SK-N-SH (cell line): ENCODE measurements around the gene MORC1. TPM values are rescaled to one million over a fixed set of nuclear protein-coding genes. Genes with fewer than 3 reads are reported as not detected.

ENCODE experiments used
- CTCF ChIA-PET: fragments of 300-600, 350-600 bp; formaldehyde crosslinking; extraction: SDS; loops from one replicate; lab custom pipeline; 2021; lab: Yijun Ruan, JAX
- POLR2A ChIA-PET: fragments of 350-600 bp; sonication (Branson Sonifier 250); formaldehyde crosslinking; extraction: SDS; loops from one replicate; lab custom pipeline; 2020; ENCODE audit warnings: antibody characterized with exemption, inconsistent platforms; lab: Yijun Ruan, JAX
- DNase-seq: peaks from one replicate; pipeline ENCODE4 v3.0.0; 2012
- H2AFZ ChIP-seq: fragments of 200-600 bp; sonication (generic); 2 replicates; pipeline ENCODE4 v1.8.1; 2016; ENCODE audit warnings: antibody characterized with exemption, mild to moderate bottlenecking, low read depth
- H3F3A ChIP-seq: fragments of 200-600 bp; sonication (generic); replicated peaks from 2 replicates; pipeline ENCODE3; 2016; ENCODE audit warnings: antibody characterized with exemption, mild to moderate bottlenecking; ENCODE audit not compliant: insufficient read depth
- H3K27ac ChIP-seq, 2 experiments: fragments of 200-500 bp in 1 of 2; fragments of 200-600 bp in 1 of 2; sonication (Bioruptor generic) in 1 of 2; sonication (generic), shearing (Covaris generic) in 1 of 2; 2 replicates each; pipeline versions ENCODE4 v1.5.1 to v1.6.1; 2014 to 2016; ENCODE audit warnings: low read depth in 2 of 2, inconsistent platforms in 1 of 2, low read length in 1 of 2, mild to moderate bottlenecking in 1 of 2, mixed read lengths in 1 of 2
- H3K27me3 ChIP-seq: fragments of 200-600 bp; sonication (generic), shearing (Covaris generic); 2 replicates; pipeline ENCODE4 v1.6.1; 2016; ENCODE audit warnings: mixed run types; ENCODE audit not compliant: insufficient read depth
- H3K36me3 ChIP-seq, 2 experiments: fragments of 200-500 bp in 1 of 2; fragments of 200-600 bp in 1 of 2; sonication (Bioruptor generic) in 1 of 2; sonication (generic) in 1 of 2; replicated peaks in 1 of 2; 2 replicates each; pipeline versions ENCODE3 to v1.5.1; 2014 to 2016; ENCODE audit warnings: low read length in 1 of 2, mild to moderate bottlenecking in 1 of 2; ENCODE audit not compliant: insufficient read depth in 2 of 2, control insufficient read depth in 1 of 2
- H3K4me1 ChIP-seq, 2 experiments: fragments of 200-500 bp in 1 of 2; fragments of 200-600 bp in 1 of 2; sonication (Bioruptor generic) in 1 of 2; sonication (generic), shearing (Covaris generic) in 1 of 2; 2 replicates each; pipeline versions ENCODE4 v1.5.1 to v1.6.1; 2014 to 2016; ENCODE audit warnings: low read depth in 1 of 2, low read length in 1 of 2, mixed run types in 1 of 2; ENCODE audit not compliant: insufficient read depth in 2 of 2, control insufficient read depth in 1 of 2
- H3K4me2 ChIP-seq: fragments of 200-600 bp; sonication (generic), shearing (Covaris generic); 2 replicates; pipeline ENCODE4 v1.6.1; 2017; ENCODE audit warnings: mixed run types
- H3K4me3 ChIP-seq, 2 experiments: fragments of 200-500 bp in 1 of 2; fragments of 200-600 bp in 1 of 2; sonication (Bioruptor generic) in 1 of 2; sonication (generic), shearing (Covaris generic) in 1 of 2; 2 replicates each; pipeline versions ENCODE4 v1.5.1 to v1.8.1; 2014 to 2016; ENCODE audit warnings: low read depth in 2 of 2, inconsistent platforms in 1 of 2, low read length in 1 of 2, mild to moderate bottlenecking in 1 of 2, mixed read lengths in 1 of 2, moderate library complexity in 1 of 2
- H3K79me2 ChIP-seq: fragments of 200-600 bp; sonication (generic); 2 replicates; pipeline ENCODE4 v1.8.1; 2017; ENCODE audit warnings: mild to moderate bottlenecking; ENCODE audit not compliant: insufficient read depth
- H3K9ac ChIP-seq: fragments of 200-600 bp; sonication (generic); 2 replicates; pipeline ENCODE4 v1.6.1; 2017; ENCODE audit warnings: mixed run types
- H3K9me2 ChIP-seq: fragments of 200-600 bp; sonication (generic); 2 replicates; pipeline ENCODE4 v1.6.1; 2017; ENCODE audit warnings: mixed run types
- H3K9me3 ChIP-seq: fragments of 200-600 bp; sonication (generic); 2 replicates; pipeline ENCODE4 v1.6.1; 2017; ENCODE audit warnings: mixed run types, mild to moderate bottlenecking, moderate library complexity
- H4K20me1 ChIP-seq: fragments of 200-600 bp; sonication (generic); 2 replicates; pipeline ENCODE4 v1.6.1; 2017; ENCODE audit warnings: mild to moderate bottlenecking, mixed run types; ENCODE audit not compliant: insufficient read depth
- CHD2 ChIP-seq: fragments of 150-350 bp; IDR thresholded peaks from 2 replicates; pipeline ENCODE4 v1.6.1; 2018; ENCODE audit warnings: low read length; ENCODE audit not compliant: partially characterized antibody
- EP300 ChIP-seq, 2 experiments: IDR thresholded peaks; 2 replicates each; pipeline versions ENCODE4 v1.4.0 to v1.6.1; 2012; ENCODE audit warnings: borderline replicate concordance in 1 of 2, low read depth in 1 of 2, low read length in 1 of 2
- EZH2phosphoT487 ChIP-seq: fragments of 200-600 bp; sonication (generic); IDR thresholded peaks from 2 replicates; pipeline ENCODE4 v1.6.1; 2017; ENCODE audit warnings: low read depth, mixed run types, mild to moderate bottlenecking, antibody characterized with exemption, moderate library complexity, borderline replicate concordance
- GATA2 ChIP-seq: sonication (generic); formaldehyde crosslinking; IDR thresholded peaks from 2 replicates; pipeline ENCODE4 v1.5.0; 2020; ENCODE audit warnings: mild to moderate bottlenecking, missing genetic modification reagents
- MAX ChIP-seq: IDR thresholded peaks from 2 replicates; pipeline ENCODE4 v1.4.0; 2012; ENCODE audit warnings: low read depth
- NRF1 ChIP-seq: IDR thresholded peaks from 2 replicates; pipeline ENCODE4 v1.6.1; 2012; ENCODE audit warnings: low read depth, mild to moderate bottlenecking, low read length
- PBX3 ChIP-seq: IDR thresholded peaks from 2 replicates; pipeline ENCODE4; 2012
- POLR2AphosphoS5 ChIP-seq: IDR thresholded peaks from 2 replicates; pipeline ENCODE4 v1.6.1; 2012; ENCODE audit warnings: low read depth, low read length
- RAD21 ChIP-seq: IDR thresholded peaks from 2 replicates; pipeline ENCODE4 v1.6.1; 2012; ENCODE audit warnings: mild to moderate bottlenecking, low read length
- RCOR1 ChIP-seq: fragments of 150-350 bp; IDR thresholded peaks from 2 replicates; pipeline ENCODE4 v1.6.1; 2017; ENCODE audit warnings: antibody characterized with exemption, low read length
- RFX5 ChIP-seq: IDR thresholded peaks from 2 replicates; pipeline ENCODE4 v1.6.1; 2012; ENCODE audit warnings: mild to moderate bottlenecking, improper control_type of control experiment, low read length
- SMC3 ChIP-seq: IDR thresholded peaks from 2 replicates; pipeline ENCODE4 v1.6.1; 2012; ENCODE audit warnings: low read depth, low read length, improper control_type of control experiment
- TAF1 ChIP-seq: IDR thresholded peaks from 2 replicates; pipeline ENCODE4 v1.6.1; 2012; ENCODE audit warnings: low read depth, mild to moderate bottlenecking, low read length, moderate library complexity, borderline replicate concordance
- TCF12 ChIP-seq: IDR thresholded peaks from 2 replicates; pipeline ENCODE4 v1.4.0; 2012
- TEAD4 ChIP-seq: IDR thresholded peaks from 2 replicates; pipeline ENCODE4 v1.4.0; 2012; ENCODE audit warnings: mild to moderate bottlenecking, borderline replicate concordance; ENCODE audit not compliant: insufficient read depth
- ZBTB33 ChIP-seq: IDR thresholded peaks from 2 replicates; pipeline ENCODE4 v1.4.0; 2012; ENCODE audit warnings: low read depth, borderline replicate concordance
- WGBS: methylation state at CpG from one replicate; pipeline ENCODE4 v1.1.6; 2017; ENCODE audit warnings: low lambda C conversion rate; 5-methylcytosine and 5-hydroxymethylcytosine counted together
- polyA plus RNA-seq, 3 experiments: library from polyadenylated mRNA; depleted of rRNA; stranded (reverse); fragments of >200 nt; gene quantifications; 2 replicates each; pipeline ENCODE4 v1.2.3, GENCODE V29; 2012
- TF ChIP-seq, protein P1 (sequence below): IDR thresholded peaks from 2 replicates; pipeline ENCODE4 v1.4.0; 2012; ENCODE audit warnings: low read depth, borderline replicate concordance
- TF ChIP-seq, protein P2 (sequence below): IDR thresholded peaks from 2 replicates; pipeline ENCODE4 v1.6.1; 2012; ENCODE audit warnings: mild to moderate bottlenecking, low read depth, low read length, moderate library complexity

The MORC1 gene
- polyA plus RNA-seq, 1 of the 3 experiments (the other 2 are of a cell fraction) = not detected

DNA sequence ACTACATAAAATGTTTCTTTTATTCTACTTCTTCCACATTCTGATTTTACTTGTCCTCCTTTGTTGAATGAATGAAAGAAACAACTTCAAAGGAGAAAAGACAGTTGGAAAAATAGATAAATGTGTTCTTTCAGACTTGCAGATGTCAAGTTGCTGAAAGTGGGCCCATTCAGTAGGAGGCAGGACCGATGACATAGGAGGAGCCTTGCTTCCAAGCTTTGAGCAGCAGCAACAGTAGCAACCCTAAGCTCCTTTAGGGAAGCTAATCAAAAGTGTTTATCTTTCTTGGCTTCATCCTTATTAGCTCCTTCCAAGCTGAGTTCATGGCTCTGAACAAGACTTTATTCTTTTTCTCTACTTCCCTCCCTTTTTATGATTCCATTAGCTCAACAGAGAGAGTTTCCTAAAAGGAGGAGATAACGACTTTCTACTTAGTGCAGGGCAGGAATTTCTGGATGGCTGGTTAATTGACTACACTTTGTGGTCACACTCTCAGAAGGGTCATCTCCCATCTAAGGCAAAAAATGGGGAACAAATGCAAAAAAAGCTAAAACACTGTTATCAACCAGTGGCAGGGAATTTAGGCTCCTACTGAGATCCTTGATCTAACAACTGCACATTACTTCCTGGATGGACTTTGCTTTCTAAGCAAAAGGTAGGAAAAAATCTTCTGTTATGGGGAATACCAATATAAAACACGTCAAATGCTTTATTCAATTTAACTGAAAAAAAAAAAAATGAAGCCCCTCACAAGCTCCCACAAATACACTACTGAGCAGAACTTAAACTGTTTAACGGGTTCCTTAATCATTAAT is 4.8 kb downstream of the MORC1 start:
- Histone ChIP-seq H3K4me2 (no peak overlapping the region), H3K9me2 (no peaks in the 10 kb centered on the region), H4K20me1 (no peaks in the 10 kb centered on the region), H3K79me2 (no peaks in the 10 kb centered on the region), H3K36me3 (no peaks in the 10 kb centered on the region), H3K27ac (no peak overlapping the region), H2AFZ (no peak overlapping the region), H3K9me3 (no peaks in the 10 kb centered on the region), H3K4me1 (no peaks in the 10 kb centered on the region), H3K9ac (no peak overlapping the region), H3K27me3 (no peaks in the 10 kb centered on the region), H3F3A (no peaks in the 10 kb centered on the region), H3K4me3 (no peak overlapping the region)
- 34% methylated on average over 4 of the region's 4 CpGs for WGBS
- no peak for TF ChIP-seq MAX
- TF ChIP-seq EP300 (IDR thresholded peaks at IDR 0.05; ENCODE audit: borderline replicate concordance in 1 of 2, low read depth in 1 of 2, low read length in 1 of 2) = no peak
- TF ChIP-seq ZBTB33 = no peak
- no peak for TF ChIP-seq TEAD4
- TF ChIP-seq RFX5 = no peak
- no peak for TF ChIP-seq RCOR1
- no peak for DNase-seq
- CTCF ChIA-PET = interaction anchor here (1.0 to 1.4 kb wide), 2 partner anchors 32 to 89 kb away, joined by 3 read pairs; no protein-coding TSS in a partner anchor
- POLR2A ChIA-PET = no interaction called here

DNA sequence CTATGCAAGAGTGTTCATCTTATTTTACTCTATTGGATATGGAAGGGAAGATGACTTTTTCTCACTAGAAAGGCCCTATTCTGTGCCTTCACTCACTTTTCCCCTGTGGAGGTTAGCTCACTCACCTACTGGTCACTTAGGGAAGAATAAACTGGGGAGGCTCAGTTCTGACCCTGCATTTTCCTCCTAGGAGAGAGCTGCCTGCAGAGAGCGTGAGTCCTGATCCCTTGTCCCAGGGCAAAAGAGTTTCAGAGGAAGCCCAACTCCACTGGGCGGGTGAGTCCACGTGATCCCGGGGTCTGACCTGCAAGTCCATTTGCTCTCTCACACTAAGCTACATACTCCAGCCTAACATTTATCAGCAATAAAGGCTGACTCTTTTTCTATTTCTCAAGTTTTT is 8.4 kb downstream of the MORC1 start:
- CTCF ChIA-PET = interaction anchor here (2.7 kb wide), 1 partner anchor 86 kb away, joined by 8 read pairs; no protein-coding TSS in a partner anchor
- TF ChIP-seq EZH2phosphoT487 (no peak), GATA2 (CRISPR knock-in tag) (no peak), RAD21 (no peak), TAF1 (no peak), POLR2AphosphoS5 (no peak), NRF1 (no peak), SMC3 (no peak), PBX3 (no peak), CHD2 (no peak), TCF12 (no peak)
- TF ChIP-seq, protein P1, sequence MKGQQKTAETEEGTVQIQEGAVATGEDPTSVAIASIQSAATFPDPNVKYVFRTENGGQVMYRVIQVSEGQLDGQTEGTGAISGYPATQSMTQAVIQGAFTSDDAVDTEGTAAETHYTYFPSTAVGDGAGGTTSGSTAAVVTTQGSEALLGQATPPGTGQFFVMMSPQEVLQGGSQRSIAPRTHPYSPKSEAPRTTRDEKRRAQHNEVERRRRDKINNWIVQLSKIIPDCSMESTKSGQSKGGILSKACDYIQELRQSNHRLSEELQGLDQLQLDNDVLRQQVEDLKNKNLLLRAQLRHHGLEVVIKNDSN = no peak
- TF ChIP-seq, protein P2, sequence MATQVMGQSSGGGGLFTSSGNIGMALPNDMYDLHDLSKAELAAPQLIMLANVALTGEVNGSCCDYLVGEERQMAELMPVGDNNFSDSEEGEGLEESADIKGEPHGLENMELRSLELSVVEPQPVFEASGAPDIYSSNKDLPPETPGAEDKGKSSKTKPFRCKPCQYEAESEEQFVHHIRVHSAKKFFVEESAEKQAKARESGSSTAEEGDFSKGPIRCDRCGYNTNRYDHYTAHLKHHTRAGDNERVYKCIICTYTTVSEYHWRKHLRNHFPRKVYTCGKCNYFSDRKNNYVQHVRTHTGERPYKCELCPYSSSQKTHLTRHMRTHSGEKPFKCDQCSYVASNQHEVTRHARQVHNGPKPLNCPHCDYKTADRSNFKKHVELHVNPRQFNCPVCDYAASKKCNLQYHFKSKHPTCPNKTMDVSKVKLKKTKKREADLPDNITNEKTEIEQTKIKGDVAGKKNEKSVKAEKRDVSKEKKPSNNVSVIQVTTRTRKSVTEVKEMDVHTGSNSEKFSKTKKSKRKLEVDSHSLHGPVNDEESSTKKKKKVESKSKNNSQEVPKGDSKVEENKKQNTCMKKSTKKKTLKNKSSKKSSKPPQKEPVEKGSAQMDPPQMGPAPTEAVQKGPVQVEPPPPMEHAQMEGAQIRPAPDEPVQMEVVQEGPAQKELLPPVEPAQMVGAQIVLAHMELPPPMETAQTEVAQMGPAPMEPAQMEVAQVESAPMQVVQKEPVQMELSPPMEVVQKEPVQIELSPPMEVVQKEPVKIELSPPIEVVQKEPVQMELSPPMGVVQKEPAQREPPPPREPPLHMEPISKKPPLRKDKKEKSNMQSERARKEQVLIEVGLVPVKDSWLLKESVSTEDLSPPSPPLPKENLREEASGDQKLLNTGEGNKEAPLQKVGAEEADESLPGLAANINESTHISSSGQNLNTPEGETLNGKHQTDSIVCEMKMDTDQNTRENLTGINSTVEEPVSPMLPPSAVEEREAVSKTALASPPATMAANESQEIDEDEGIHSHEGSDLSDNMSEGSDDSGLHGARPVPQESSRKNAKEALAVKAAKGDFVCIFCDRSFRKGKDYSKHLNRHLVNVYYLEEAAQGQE = no peak
- Histone ChIP-seq H2AFZ (no peak overlapping the region), H3K9me2 (no peaks in the 10 kb centered on the region), H3K4me2 (no peak overlapping the region), H3K27me3 (no peaks in the 10 kb centered on the region), H3F3A (no peaks in the 10 kb centered on the region), H3K36me3 (no peaks in the 10 kb centered on the region), H3K9ac (no peak overlapping the region), H3K9me3 (no peaks in the 10 kb centered on the region), H3K4me1 (no peaks in the 10 kb centered on the region), H3K27ac (no peak overlapping the region), H3K4me3 (no peak overlapping the region), H3K79me2 (no peaks in the 10 kb centered on the region), H4K20me1 (no peaks in the 10 kb centered on the region)
- WGBS = 79% methylated on average over 4 of the region's 4 CpGs
- POLR2A ChIA-PET = no interaction called here
- DNase-seq = no peak
